GM12892 (cell line): ENCODE measurements around the gene GSG1L.

Source experiments
- POLR2A ChIP-seq: IDR thresholded peaks from 2 replicates; pipeline ENCODE4 v1.6.1; 2011; ENCODE audit warnings: low read depth, low read length, control low read depth
- POLR2AphosphoS5 ChIP-seq: IDR thresholded peaks from 2 replicates; pipeline ENCODE4 v1.6.1; 2011; ENCODE audit warnings: low read depth, low read length, control low read depth
- TAF1 ChIP-seq: IDR thresholded peaks from 2 replicates; pipeline ENCODE4 v1.6.1; 2011; ENCODE audit warnings: low read depth, mild to moderate bottlenecking, control low read depth, low read length, borderline replicate concordance

DNA sequence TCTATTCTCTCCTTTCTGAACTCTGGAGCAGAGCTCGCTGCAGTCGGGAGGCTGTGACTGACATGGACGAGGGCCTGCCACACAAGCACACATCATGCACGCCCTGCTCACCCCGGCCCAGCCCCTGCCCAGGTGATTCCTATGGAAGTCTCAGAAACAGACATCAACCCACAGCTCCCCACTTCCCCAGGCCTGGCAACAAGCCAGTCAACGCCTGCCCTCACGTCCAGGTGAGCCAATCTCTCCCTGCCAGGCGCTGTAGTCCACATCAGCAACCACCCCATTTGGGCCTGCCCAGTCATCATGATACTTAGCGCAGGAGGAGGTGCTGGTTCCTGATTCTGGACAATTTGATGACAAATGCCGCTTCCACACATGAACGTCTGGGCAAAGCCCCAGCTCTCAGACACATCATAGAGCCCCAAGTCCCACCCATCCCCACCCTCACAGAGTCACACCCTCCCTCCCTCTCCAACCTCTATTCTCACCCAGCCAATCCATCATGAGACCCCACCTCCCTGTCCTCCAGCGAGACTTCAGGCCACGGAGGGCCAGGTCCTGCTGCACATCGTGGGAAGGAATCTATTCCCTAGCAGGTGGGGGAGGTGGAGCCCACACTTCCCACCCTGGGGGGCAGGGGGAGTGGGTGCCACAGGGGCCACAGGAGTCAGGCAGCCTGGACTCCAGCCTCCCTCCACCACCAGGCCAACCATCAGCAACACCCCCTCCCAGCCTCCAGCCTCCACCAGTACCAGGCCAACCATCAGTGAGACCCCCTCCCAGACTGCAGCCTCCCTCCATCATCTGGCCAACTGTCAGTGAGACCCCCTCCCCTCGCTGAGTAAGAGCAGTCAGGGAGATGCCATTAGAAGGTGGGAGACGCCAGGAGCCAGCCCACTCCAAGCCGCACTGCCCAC, 33.7 kb upstream of the GSG1L start:
- TF ChIP-seq POLR2A (no peak), TAF1 (no peak), POLR2AphosphoS5 (no peak)
